Liver (tissue), 3 donors: ENCODE measurements around the gene UTRN.

Experiments
- ATF3 ChIP-seq: IDR thresholded peaks from 2 replicates; pipeline ENCODE4 v1.6.1; 2016; ENCODE audit warnings: antibody characterized with exemption
- CTCF ChIP-seq: fragments of 150-350 bp; IDR thresholded peaks from 2 replicates; pipeline ENCODE4 v1.5.1; 2017; ENCODE audit warnings: improper control_type of control experiment, low read depth, low read length; ENCODE audit not compliant: missing input control
- GABPA ChIP-seq, 2 donors: IDR thresholded peaks in 1 of 2; conservative IDR thresholded peaks in 1 of 2; 2 replicates each; pipeline ENCODE4 v1.6.1; 2016; ENCODE audit warnings: antibody characterized with exemption in 2 of 2, mild to moderate bottlenecking in 1 of 2, moderate library complexity in 1 of 2
- MAX ChIP-seq: IDR thresholded peaks from 2 replicates; pipeline ENCODE4 v1.6.1; 2016; ENCODE audit warnings: antibody characterized with exemption
- REST ChIP-seq: IDR thresholded peaks from 2 replicates; pipeline ENCODE4 v1.6.1; 2016; ENCODE audit warnings: antibody characterized with exemption, mild to moderate bottlenecking
- SP1 ChIP-seq: IDR thresholded peaks from 2 replicates; pipeline ENCODE4 v1.6.1; 2018; ENCODE audit warnings: antibody characterized with exemption, mild to moderate bottlenecking
- TAF1 ChIP-seq: conservative IDR thresholded peaks from 2 replicates; pipeline ENCODE4 v1.6.1; 2016; ENCODE audit warnings: antibody characterized with exemption, mild to moderate bottlenecking
- YY1 ChIP-seq: IDR thresholded peaks from 2 replicates; pipeline ENCODE4 v1.6.1; 2016; ENCODE audit warnings: antibody characterized with exemption, mild to moderate bottlenecking
- ZBTB33 ChIP-seq: IDR thresholded peaks from 2 replicates; pipeline ENCODE4 v1.6.1; 2016; ENCODE audit warnings: antibody characterized with exemption
- donor health status: healthy.
- donor health status: healthy.

GRCh38 chr6:144311361-144311760, 26.2 kb downstream of the UTRN start:
- no peak for TF ChIP-seq CTCF
- no peak for TF ChIP-seq GABPA (IDR thresholded peaks at IDR 0.05 in 1 of 2, conservative IDR thresholded peaks at IDR 0.05 in 1 of 2)
- TF ChIP-seq ZBTB33 = no peak
- no peak for TF ChIP-seq ATF3
- no peak for TF ChIP-seq TAF1
- no peak for TF ChIP-seq REST
- TF ChIP-seq SP1 = no peak
- TF ChIP-seq YY1 = no peak
- TF ChIP-seq MAX = no peak
